Measurements from ENCODE around the gene TRIOBP.

The TRIOBP gene

DNA sequence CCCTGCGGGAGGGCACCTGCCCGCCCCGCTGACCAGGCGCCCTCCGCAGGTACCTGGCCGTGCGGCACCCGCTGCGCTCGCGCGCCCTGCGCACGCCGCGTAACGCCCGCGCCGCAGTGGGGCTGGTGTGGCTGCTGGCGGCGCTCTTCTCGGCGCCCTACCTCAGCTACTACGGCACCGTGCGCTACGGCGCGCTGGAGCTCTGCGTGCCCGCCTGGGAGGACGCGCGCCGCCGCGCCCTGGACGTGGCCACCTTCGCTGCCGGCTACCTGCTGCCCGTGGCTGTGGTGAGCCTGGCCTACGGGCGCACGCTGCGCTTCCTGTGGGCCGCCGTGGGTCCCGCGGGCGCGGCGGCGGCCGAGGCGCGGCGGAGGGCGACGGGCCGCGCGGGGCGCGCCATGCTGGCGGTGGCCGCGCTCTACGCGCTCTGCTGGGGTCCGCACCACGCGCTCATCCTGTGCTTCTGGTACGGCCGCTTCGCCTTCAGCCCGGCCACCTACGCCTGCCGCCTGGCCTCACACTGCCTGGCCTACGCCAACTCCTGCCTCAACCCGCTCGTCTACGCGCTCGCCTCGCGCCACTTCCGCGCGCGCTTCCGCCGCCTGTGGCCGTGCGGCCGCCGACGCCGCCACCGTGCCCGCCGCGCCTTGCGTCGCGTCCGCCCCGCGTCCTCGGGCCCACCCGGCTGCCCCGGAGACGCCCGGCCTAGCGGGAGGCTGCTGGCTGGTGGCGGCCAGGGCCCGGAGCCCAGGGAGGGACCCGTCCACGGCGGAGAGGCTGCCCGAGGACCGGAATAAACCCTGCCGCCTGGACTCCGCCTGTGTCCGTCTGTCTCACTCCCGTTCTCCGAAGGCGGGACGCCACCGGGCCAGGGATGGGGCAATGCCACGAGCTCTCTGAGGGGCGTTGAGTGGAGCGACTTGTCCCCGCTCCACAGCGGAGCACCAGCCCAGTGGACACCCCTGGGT is 128.1 kb downstream of the TRIOBP start:
- no peak for DNase-seq (ENCODE audit: low spot score)

Data from SW480 (cell line).